GM12878 (cell line): ENCODE data around the gene ADISSP. TPM values are rescaled to one million over a fixed set of nuclear protein-coding genes. Genes with fewer than 3 reads are reported as not detected.

Experiments used
- polyA plus RNA-seq, 11 experiments: library from polyadenylated mRNA; depleted of rRNA in 4 of 11; unstranded in 6 of 11; stranded (reverse) in 5 of 11; fragments of >200 nt; fragmentation: Nextera tagmentation in 4 of 11; fragmentation: Illumina TruSeq in 1 of 11; extraction: Ambion mirVana in 4 of 11; extraction: Trizol in 1 of 11; gene quantifications; 1 replicate in 1 of 11; 2 replicates in 10 of 11; pipeline versions ENCODE4 v1.2.1 to v1.2.3, GENCODE V29; 2011 to 2016; ENCODE audit warnings: inconsistent platforms in 2 of 11, missing spikeins in 2 of 11, low read depth in 1 of 11
- total RNA-seq, 4 experiments: library from RNA; depleted of rRNA in 3 of 4; stranded (reverse); fragments of >200 nt in 3 of 4; fragmentation: Illumina TruSeq in 1 of 4; extraction: Trizol in 1 of 4; gene quantifications; 2 replicates each; pipeline versions ENCODE4 v1.2.1 to v1.2.3, GENCODE V29; 2013 to 2021
- TF ChIP-seq, protein P1 (sequence below): fragments of 450-650 bp; IDR thresholded peaks from 2 replicates; pipeline ENCODE4 v1.6.1; 2018; ENCODE audit warnings: mild to moderate bottlenecking, low read depth, moderate library complexity; ENCODE audit not compliant: partially characterized antibody
- TF ChIP-seq, protein P2 (sequence below): IDR thresholded peaks from 2 replicates; pipeline ENCODE4 v1.6.1; 2012; ENCODE audit warnings: mild to moderate bottlenecking, low read depth, low read length
- TF ChIP-seq, protein P3 (sequence below): IDR thresholded peaks from 2 replicates; pipeline ENCODE4 v1.6.1; 2012; ENCODE audit warnings: low read depth, low read length, improper control_type of control experiment

The ADISSP gene
- total and polyA plus RNA-seq, 10 of the 15 experiments (the other 5 are each of a cell fraction or from before 2014, with no cell fraction given) = 0.80 to 96.3 (median 38.6) TPM

DNA sequence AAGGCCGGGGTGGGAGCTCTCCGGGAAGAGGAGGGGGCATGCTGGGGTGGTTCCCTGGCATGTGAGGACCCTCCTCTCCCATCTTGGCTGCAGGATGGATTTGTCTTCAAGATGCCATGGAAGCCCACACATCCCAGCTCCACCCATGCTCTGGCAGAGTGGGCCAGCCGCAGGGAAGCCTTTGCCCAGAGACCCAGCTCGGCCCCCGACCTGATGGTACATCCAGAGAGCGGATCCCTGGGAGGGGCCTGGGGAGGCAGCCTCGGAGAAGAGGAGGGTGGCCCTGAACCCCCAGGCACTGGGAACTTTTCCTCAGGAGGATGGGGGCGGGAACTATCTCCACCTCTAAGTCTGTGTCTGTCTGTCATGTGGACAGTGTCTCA, 33.3 kb upstream of the ADISSP start (continued):
- TF ChIP-seq, protein P1, sequence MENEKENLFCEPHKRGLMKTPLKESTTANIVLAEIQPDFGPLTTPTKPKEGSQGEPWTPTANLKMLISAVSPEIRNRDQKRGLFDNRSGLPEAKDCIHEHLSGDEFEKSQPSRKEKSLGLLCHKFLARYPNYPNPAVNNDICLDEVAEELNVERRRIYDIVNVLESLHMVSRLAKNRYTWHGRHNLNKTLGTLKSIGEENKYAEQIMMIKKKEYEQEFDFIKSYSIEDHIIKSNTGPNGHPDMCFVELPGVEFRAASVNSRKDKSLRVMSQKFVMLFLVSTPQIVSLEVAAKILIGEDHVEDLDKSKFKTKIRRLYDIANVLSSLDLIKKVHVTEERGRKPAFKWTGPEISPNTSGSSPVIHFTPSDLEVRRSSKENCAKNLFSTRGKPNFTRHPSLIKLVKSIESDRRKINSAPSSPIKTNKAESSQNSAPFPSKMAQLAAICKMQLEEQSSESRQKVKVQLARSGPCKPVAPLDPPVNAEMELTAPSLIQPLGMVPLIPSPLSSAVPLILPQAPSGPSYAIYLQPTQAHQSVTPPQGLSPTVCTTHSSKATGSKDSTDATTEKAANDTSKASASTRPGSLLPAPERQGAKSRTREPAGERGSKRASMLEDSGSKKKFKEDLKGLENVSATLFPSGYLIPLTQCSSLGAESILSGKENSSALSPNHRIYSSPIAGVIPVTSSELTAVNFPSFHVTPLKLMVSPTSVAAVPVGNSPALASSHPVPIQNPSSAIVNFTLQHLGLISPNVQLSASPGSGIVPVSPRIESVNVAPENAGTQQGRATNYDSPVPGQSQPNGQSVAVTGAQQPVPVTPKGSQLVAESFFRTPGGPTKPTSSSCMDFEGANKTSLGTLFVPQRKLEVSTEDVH = no peak
- TF ChIP-seq, protein P2, sequence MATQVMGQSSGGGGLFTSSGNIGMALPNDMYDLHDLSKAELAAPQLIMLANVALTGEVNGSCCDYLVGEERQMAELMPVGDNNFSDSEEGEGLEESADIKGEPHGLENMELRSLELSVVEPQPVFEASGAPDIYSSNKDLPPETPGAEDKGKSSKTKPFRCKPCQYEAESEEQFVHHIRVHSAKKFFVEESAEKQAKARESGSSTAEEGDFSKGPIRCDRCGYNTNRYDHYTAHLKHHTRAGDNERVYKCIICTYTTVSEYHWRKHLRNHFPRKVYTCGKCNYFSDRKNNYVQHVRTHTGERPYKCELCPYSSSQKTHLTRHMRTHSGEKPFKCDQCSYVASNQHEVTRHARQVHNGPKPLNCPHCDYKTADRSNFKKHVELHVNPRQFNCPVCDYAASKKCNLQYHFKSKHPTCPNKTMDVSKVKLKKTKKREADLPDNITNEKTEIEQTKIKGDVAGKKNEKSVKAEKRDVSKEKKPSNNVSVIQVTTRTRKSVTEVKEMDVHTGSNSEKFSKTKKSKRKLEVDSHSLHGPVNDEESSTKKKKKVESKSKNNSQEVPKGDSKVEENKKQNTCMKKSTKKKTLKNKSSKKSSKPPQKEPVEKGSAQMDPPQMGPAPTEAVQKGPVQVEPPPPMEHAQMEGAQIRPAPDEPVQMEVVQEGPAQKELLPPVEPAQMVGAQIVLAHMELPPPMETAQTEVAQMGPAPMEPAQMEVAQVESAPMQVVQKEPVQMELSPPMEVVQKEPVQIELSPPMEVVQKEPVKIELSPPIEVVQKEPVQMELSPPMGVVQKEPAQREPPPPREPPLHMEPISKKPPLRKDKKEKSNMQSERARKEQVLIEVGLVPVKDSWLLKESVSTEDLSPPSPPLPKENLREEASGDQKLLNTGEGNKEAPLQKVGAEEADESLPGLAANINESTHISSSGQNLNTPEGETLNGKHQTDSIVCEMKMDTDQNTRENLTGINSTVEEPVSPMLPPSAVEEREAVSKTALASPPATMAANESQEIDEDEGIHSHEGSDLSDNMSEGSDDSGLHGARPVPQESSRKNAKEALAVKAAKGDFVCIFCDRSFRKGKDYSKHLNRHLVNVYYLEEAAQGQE = no peak
- TF ChIP-seq, protein P3, sequence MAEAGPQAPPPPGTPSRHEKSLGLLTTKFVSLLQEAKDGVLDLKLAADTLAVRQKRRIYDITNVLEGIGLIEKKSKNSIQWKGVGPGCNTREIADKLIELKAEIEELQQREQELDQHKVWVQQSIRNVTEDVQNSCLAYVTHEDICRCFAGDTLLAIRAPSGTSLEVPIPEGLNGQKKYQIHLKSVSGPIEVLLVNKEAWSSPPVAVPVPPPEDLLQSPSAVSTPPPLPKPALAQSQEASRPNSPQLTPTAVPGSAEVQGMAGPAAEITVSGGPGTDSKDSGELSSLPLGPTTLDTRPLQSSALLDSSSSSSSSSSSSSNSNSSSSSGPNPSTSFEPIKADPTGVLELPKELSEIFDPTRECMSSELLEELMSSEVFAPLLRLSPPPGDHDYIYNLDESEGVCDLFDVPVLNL = no peak
